Common myeloid progenitor, CD34-positive (primary cell): ENCODE results near the gene AFF3. TPM values are rescaled to one million over a fixed set of nuclear protein-coding genes. Genes with fewer than 3 reads are reported as not detected.

Source experiments
- CTCF ChIA-PET: fragments of 350-600 bp; sonication (Branson Sonifier 250); formaldehyde crosslinking; loops from one replicate; lab custom pipeline; 2021; ENCODE audit warnings: antibody characterized with exemption; lab: Charles Lee
- POLR2A ChIA-PET: fragments of 350-600 bp; sonication (Branson Sonifier 250); formaldehyde crosslinking; loops from one replicate; lab custom pipeline; 2021; ENCODE audit warnings: antibody characterized with exemption; lab: Charles Lee
- DNase-seq, 3 donors: peaks; one replicate each; pipeline versions ENCODE4 v3.0.0 to v3.0.0-alpha.2; 2013
- H3K27ac ChIP-seq, 2 experiments: 1 replicate in 1 of 2; 2 replicates in 1 of 2; pipeline ENCODE4 v1.7.0; 2013; ENCODE audit warnings: inconsistent platforms in 2 of 2, low read length in 2 of 2, mild to moderate bottlenecking in 2 of 2, low read depth in 1 of 2, moderate library complexity in 1 of 2; ENCODE audit not compliant: severe bottlenecking in 2 of 2, insufficient read depth in 1 of 2, poor library complexity in 1 of 2
- H3K27me3 ChIP-seq, 5 experiments: replicated peaks in 2 of 5; 1 replicate in 3 of 5; 2 replicates in 2 of 5; pipeline versions ENCODE4 v1.6.1 to v1.7.0; 2013; ENCODE audit warnings: low read length in 4 of 5, mild to moderate bottlenecking in 2 of 5, moderate library complexity in 2 of 5, inconsistent platforms in 1 of 5; ENCODE audit not compliant: insufficient read depth in 5 of 5, control insufficient read depth in 4 of 5
- H3K36me3 ChIP-seq, 4 experiments: 1 replicate in 2 of 4; 2 replicates in 2 of 4; pipeline versions ENCODE4 v1.6.1 to v1.7.0; 2013; ENCODE audit warnings: low read length in 3 of 4, control low read depth in 1 of 4, mild to moderate bottlenecking in 1 of 4; ENCODE audit not compliant: control insufficient read depth in 4 of 4, insufficient read depth in 4 of 4
- H3K4me1 ChIP-seq, 4 experiments: 1 replicate in 3 of 4; 2 replicates in 1 of 4; pipeline versions ENCODE4 v1.6.1 to v1.7.1; 2013; ENCODE audit warnings: low read length in 3 of 4, mild to moderate bottlenecking in 3 of 4, control low read depth in 1 of 4, inconsistent platforms in 1 of 4, moderate library complexity in 1 of 4; ENCODE audit not compliant: control insufficient read depth in 4 of 4, insufficient read depth in 4 of 4; ENCODE audit errors: control extremely low read depth in 1 of 4
- H3K4me3 ChIP-seq, 7 experiments: 1 replicate in 4 of 7; 2 replicates in 3 of 7; pipeline versions ENCODE4 v1.5.1 to v1.7.0; 2013; ENCODE audit warnings: mild to moderate bottlenecking in 7 of 7, low read length in 6 of 7, moderate library complexity in 6 of 7, inconsistent platforms in 2 of 7, low read depth in 2 of 7, control low read depth in 1 of 7; ENCODE audit not compliant: insufficient read depth in 4 of 7, control insufficient read depth in 1 of 7; ENCODE audit errors: extremely low read depth in 1 of 7
- H3K9me3 ChIP-seq, 5 experiments: 1 replicate in 4 of 5; 2 replicates in 1 of 5; pipeline versions ENCODE4 v1.6.1 to v1.7.1; 2013; ENCODE audit warnings: low read length in 4 of 5, mild to moderate bottlenecking in 2 of 5, inconsistent platforms in 1 of 5, low read depth in 1 of 5, moderate library complexity in 1 of 5; ENCODE audit not compliant: control insufficient read depth in 4 of 5, insufficient read depth in 2 of 5; ENCODE audit errors: control extremely low read depth in 1 of 5
- WGBS: methylation state at CpG from one replicate; pipeline ENCODE4 v1.1.5; 2013; ENCODE audit not compliant: insufficient coverage; 5-methylcytosine and 5-hydroxymethylcytosine counted together
- polyA plus RNA-seq: library from polyadenylated mRNA; unstranded; fragments of 120-200 nt; gene quantifications from one replicate; pipeline ENCODE4 v1.2.1, GENCODE V29; 2013

Gene AFF3
- polyA plus RNA-seq, result 22.8 TPM

- WGBS, result 5% methylated on average over 7 of the region's 11 CpGs
- Histone ChIP-seq H3K4me1 (peaks cover 32 to 64% (median 52%) of the 10 kb centered on the region in 4 experiments), H3K4me3 (peak within 1 kb of the TSS; percentile 25 to 80 (median 63)), H3K9me3 (no peaks in the 10 kb centered on the region), H3K36me3 (no peaks in the 10 kb centered on the region), H3K27ac (peak within 1 kb of the TSS; percentile 35 to 81), H3K27me3 (no peaks in the 10 kb centered on the region)
- POLR2A ChIA-PET, result no interaction called here
- CTCF ChIA-PET, result interaction anchor here (1.6 kb wide), 1 partner anchor 16 kb away, joined by 3 read pairs; no protein-coding TSS in a partner anchor
- peak; percentile 77 to 97 (median 93) for DNase-seq
Observed at GRCh38 chr2:100142393-100142792, at the start of gene AFF3. Gene AFF3, minus strand, starts transcription at chr2:100142590. Its CDS starts 38,136 bp downstream, at chr2:100104454.

GRCh38 chr2:100189387-100189786 lies 47.0 kb upstream of the AFF3 start:
- CTCF ChIA-PET, result no interaction called here
- no CpG with 5 or more reads among the region's 6 CpGs for WGBS
- H3K36me3 ChIP-seq, result no peaks in the 10 kb centered on the region
- no peak for DNase-seq
- H3K27ac ChIP-seq, result no peak overlapping the region
- POLR2A ChIA-PET, result no interaction called here
- H3K4me3 ChIP-seq, result no peak overlapping the region
- H3K9me3 ChIP-seq, result peaks cover 0 to 3% (median 0%) of the 10 kb centered on the region in 5 experiments
- H3K27me3 ChIP-seq, result no peaks in the 10 kb centered on the region
- peaks cover 2 to 16% (median 7%) of the 10 kb centered on the region in 4 experiments for H3K4me1 ChIP-seq

- H3K9me3 ChIP-seq, result peaks cover 0 to 3% (median 0%) of the 10 kb centered on the region in 5 experiments
- CTCF ChIA-PET, result no interaction called here
- H3K4me3 ChIP-seq, result no peak overlapping the region
- 100% methylated on average over 1 of the region's 2 CpGs for WGBS
- no peaks in the 10 kb centered on the region for H3K36me3 ChIP-seq
- peaks cover 2 to 10% (median 6%) of the 10 kb centered on the region in 4 experiments for H3K4me1 ChIP-seq
- no peak overlapping the region for H3K27ac ChIP-seq
- no peak for DNase-seq
- POLR2A ChIA-PET, result no interaction called here
- H3K27me3 ChIP-seq, result no peaks in the 10 kb centered on the region
Observed at GRCh38 chr2:100188326-100188725, 45.9 kb upstream of the AFF3 start.

- Histone ChIP-seq H3K36me3 (no peaks in the 10 kb centered on the region), H3K27me3 (no peaks in the 10 kb centered on the region), H3K9me3 (no peaks in the 10 kb centered on the region), H3K4me3 (no peak overlapping the region), H3K4me1 (peaks cover 0 to 3% (median 0%) of the 10 kb centered on the region in 4 experiments), H3K27ac (no peak overlapping the region)
- DNase-seq, result no peak
- 100% methylated on average over 8 of the region's 8 CpGs for WGBS
- ChIA-PET POLR2A (no interaction called here), CTCF (no interaction called here)
Observed at GRCh38 chr2:100186126-100186525, 43.7 kb upstream of the AFF3 start.

GRCh38 chr2:100185516-100185915 lies 43.1 kb upstream of the AFF3 start:
- CTCF ChIA-PET, result interaction anchor here (1.3 kb wide), 1 partner anchor 8 kb away, joined by 5 read pairs; no protein-coding TSS in a partner anchor
- Histone ChIP-seq H3K9me3 (no peaks in the 10 kb centered on the region), H3K4me3 (no peak overlapping the region)

GRCh38 chr2:100185105-100185504 lies 42.7 kb upstream of the AFF3 start:
- WGBS, result 100% methylated on average over 3 of the region's 3 CpGs
- no peak for DNase-seq
- H3K36me3 ChIP-seq, result no peaks in the 10 kb centered on the region
- ChIA-PET CTCF (interaction anchor here (1.3 kb wide), 1 partner anchor 9 kb away, joined by 5 read pairs; no protein-coding TSS in a partner anchor), POLR2A (no interaction called here)
- no peaks in the 10 kb centered on the region for H3K9me3 ChIP-seq
- no peaks in the 10 kb centered on the region for H3K27me3 ChIP-seq
- H3K4me3 ChIP-seq, result no peak overlapping the region
- peaks cover 0 to 3% (median 0%) of the 10 kb centered on the region in 4 experiments for H3K4me1 ChIP-seq
- no peak overlapping the region for H3K27ac ChIP-seq

More at GRCh38 chr2:100185516-100185915, 43.1 kb upstream of the AFF3 start:
- DNase-seq, result no peak
- Histone ChIP-seq H3K36me3 (no peaks in the 10 kb centered on the region), H3K4me1 (peaks cover 0 to 3% (median 0%) of the 10 kb centered on the region in 4 experiments), H3K27me3 (no peaks in the 10 kb centered on the region), H3K27ac (no peak overlapping the region)
- 98% methylated on average over 5 of the region's 5 CpGs for WGBS
- POLR2A ChIA-PET, result no interaction called here

- H3K9me3 ChIP-seq, result no peaks in the 10 kb centered on the region
- WGBS, result 73% methylated on average over 3 of the region's 4 CpGs
- ChIA-PET POLR2A (no interaction called here), CTCF (interaction anchor here (1.0 to 1.3 kb wide), 2 partner anchors 9 kb away, joined by 4 to 5 read pairs; no protein-coding TSS in a partner anchor)
- H3K27ac ChIP-seq, result no peak overlapping the region
- no peaks in the 10 kb centered on the region for H3K36me3 ChIP-seq
- H3K27me3 ChIP-seq, result no peaks in the 10 kb centered on the region
- peak in 2 of 3 donors; percentile 10 to 27 for DNase-seq
- peaks cover 0 to 3% (median 0%) of the 10 kb centered on the region in 4 experiments for H3K4me1 ChIP-seq
- no peak overlapping the region for H3K4me3 ChIP-seq
Observed at GRCh38 chr2:100184055-100184737, 41.8 kb upstream of the AFF3 start.
